UCSD-AML1 (cell line): ENCODE results near the gene TMEM214.

Experiments
- DNase-seq: peaks from one replicate; lab custom pipeline; 2025; ENCODE audit not compliant: unreplicated experiment; lab: John Stamatoyannopoulos, UW

Gene TMEM214

DNA sequence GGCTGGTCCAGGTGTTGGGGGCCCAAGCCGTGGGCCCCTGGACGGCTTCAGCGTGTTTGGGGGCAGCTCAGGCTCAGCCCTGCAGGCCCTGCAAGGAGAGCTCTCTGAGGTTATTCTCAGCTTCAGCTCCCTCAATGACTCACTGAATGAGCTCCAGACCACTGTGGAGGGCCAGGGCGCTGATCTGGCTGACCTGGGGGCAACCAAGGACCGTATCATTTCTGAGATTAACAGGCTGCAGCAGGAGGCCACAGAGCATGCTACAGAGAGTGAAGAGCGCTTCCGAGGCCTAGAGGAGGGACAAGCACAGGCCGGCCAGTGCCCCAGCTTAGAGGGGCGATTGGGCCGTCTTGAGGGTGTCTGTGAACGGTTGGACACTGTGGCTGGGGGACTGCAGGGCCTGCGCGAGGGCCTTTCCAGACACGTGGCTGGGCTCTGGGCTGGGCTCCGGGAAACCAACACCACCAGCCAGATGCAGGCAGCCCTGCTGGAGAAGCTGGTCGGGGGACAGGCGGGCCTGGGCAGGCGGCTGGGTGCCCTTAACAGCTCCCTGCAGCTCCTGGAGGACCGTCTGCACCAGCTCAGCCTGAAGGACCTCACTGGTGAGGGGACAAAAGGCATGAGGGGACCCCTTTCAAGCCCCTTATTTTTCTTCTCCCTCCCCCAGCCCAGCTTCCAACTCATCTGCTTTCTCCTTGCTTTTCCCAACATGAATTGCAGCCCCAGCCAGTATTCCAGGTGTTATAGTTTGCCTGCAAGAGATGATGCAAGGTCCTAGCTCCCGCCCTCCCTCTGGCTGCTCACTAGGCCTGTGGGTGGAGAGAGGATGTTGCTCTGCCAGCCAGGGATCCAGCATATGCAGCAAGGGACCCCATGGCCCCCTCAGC lies 50.9 kb downstream of the TMEM214 start:
- peak; percentile 31 for DNase-seq

GRCh38 chr2:27084297-27085061 lies 51.7 kb downstream of the TMEM214 start:
- DNase-seq = no peak

- DNase-seq = no peak
Observed at GRCh38 chr2:27085062-27085672, 52.4 kb downstream of the TMEM214 start.

DNA sequence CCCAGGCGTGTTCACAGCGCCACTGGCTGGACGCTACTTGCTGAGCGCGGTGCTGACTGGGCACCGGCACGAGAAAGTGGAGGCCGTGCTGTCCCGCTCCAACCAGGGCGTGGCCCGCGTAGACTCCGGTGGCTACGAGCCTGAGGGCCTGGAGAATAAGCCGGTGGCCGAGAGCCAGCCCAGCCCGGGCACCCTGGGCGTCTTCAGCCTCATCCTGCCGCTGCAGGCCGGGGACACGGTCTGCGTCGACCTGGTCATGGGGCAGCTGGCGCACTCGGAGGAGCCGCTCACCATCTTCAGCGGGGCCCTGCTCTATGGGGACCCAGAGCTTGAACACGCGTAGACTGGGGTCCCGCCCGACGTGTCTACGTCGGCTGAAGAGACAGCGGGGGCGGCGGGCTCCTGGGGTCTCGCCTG lies 52.9 kb downstream of the TMEM214 start:
- peak; percentile 54 for DNase-seq

DNA sequence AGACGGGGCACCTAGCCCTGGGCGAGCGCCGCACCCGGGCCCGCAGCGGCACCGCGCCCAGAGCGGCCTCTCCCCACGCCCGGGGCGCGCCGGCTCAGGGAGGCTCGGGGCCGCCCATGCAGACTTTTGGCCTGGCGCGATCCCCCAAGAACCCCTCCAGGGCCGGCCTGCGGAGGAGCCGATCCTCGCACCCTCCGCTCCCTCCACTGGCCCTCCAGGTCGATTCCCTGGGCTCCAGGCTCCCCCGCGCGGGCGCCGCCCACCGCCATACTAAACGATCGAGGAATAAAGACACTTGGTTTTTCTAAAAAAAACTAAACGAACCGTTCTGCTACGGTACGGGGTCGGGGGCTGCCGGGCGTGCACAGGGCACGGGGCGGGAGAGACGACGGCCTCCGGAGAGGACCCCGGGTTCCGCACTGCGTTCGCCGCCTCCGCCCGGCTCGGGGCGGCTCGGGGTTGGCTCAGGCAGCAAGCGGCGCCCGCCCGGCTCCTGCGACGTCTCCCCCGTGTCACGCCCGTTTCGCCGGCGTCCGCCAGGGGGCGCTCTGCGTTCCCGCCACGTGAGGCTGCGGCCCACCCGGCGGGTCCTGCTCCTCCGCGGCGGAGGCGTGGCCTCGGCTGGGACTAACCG lies 53.4 kb downstream of the TMEM214 start:
- peak; percentile 96 for DNase-seq

- no peak for DNase-seq
Observed at GRCh38 chr2:27086724-27087593, 54.2 kb downstream of the TMEM214 start, which contains the start of gene KHK. Gene KHK (plus strand): TSS chr2:27086772. CDS start chr2:27087260, 488 bp downstream.

DNA sequence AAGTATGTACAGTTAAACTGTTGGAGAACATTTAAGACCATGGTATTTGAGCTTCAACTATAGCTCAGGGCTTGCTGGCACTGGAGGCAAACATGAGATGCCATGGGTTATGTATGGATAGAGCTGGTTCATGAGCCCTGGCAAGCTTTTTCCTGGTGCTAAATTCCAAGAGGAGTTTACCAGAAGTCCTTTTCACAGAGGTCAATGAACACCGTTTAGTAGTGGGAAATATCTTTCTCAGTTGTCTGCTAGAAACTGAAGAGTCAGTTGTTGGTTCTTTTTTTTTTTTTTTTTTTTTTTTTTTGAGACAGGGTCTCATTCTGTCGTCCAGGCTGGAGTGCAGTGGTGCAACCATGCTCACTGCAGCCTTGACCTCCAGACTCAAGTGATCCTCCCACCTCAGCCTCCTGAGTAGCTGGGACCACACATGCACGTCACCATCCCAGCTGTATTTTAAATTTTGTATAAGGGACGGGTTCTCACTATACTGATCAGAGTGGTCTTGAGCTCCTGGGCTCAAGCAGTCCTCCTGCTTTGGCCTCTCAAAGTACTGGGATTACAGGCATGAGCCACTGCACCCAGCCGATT lies 55.2 kb downstream of the TMEM214 start:
- DNase-seq = no peak

DNA sequence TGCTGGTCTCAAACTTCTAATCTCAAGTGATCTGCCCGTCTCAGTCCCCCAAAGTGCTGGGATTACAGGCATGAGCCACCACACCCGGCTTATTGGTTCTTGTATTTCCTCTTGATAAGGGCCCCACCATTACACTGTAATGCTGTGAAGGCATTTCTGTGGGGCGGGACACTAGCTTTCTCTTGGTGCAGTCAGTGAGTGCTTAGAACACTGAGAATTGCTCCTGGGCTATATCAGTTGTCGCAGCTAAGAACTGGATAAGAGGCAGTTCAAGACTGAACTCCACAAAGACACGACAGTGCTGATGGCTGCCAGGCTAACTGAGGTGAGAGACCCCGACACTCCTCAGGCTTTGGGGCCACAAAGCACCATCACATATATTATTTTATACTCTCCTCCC lies 55.9 kb downstream of the TMEM214 start:
- no peak for DNase-seq

DNA sequence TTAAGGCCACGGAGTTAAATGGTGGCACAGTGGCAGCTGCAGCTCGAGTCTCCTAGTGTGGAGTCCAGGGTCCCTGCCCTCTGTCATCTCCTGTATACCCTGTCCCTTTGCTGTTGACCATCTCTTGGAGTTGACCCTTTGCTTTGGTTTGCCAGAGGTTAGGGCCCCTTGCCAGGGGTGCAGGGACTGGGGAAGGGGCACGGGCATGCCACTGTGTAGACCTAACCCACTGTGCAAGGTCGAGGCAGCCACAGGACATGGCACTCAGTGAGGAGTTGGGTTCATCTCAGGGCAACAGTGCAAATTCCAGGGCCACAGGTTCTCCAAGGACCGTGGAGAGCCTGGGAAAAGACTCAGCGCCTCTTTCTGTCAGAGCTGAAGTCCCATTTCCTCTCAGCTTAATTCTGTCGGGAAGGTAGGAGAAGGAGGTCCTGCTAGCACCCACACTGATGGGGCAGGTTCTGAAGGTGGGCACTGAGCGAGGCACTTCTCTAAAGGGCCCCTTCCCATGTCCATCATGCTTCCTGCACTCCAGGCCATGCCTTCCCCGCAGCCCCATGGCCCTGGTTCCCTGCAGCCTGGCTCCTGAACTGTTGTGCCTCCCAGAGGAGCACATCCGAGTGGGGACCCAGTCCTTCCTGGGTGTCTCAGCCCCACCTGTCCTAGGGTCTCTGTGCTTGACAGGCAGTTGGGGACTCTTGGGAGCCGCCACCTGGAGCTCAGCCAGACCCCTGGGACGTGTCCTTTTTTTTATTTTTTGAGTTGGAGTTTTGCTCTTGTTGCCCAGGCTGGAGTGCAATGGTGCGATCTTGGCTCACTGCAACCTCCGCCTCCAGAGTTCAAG lies 56.6 kb downstream of the TMEM214 start:
- DNase-seq = no peak
